ENCODE data around the gene AKR1B1. TPM values are rescaled to one million over a fixed set of nuclear protein-coding genes. Genes with fewer than 3 reads are reported as not detected.

The AKR1B1 gene
- total and polyA plus RNA-seq, 2 donors (not counting 1 experiment from before 2014, with no cell fraction given): 170 to 213 TPM

- H3K27me3 ChIP-seq (ENCODE audit: control insufficient read depth, insufficient read depth, low read length): no peaks in the 10 kb centered on the region
- H3K4me1 ChIP-seq (ENCODE audit: control insufficient read depth, extremely low read depth, insufficient read depth, low read length): peaks cover 21% of the 10 kb centered on the region
- H3K9me3 ChIP-seq (ENCODE audit: control insufficient read depth, insufficient read depth, low read depth, low read length): no peaks in the 10 kb centered on the region
- H2AFZ ChIP-seq (ENCODE audit: low read length): no peak overlapping the region
- no peak for DNase-seq (ENCODE audit: low read depth in 2 of 2)
- TF ChIP-seq CTCF (conservative IDR thresholded peaks at IDR 0.05 in 1 of 2, IDR thresholded peaks at IDR 0.05 in 1 of 2; ENCODE audit: low read depth in 1 of 2, low read length in 2 of 2) (no peak), EZH2 (IDR thresholded peaks at IDR 0.05; ENCODE audit: low read length, missing control alignments) (no peak)
- H4K20me1 ChIP-seq (ENCODE audit: control insufficient read depth, extremely low read depth, insufficient read depth, low read length): no peaks in the 10 kb centered on the region
- H3K27ac ChIP-seq (ENCODE audit: insufficient read depth, low read length): no peak overlapping the region
- no peak overlapping the region for H3K9ac ChIP-seq (ENCODE audit: insufficient read depth, low read length)
- no peak overlapping the region for H3K4me3 ChIP-seq (replicated peaks in 1 of 4; ENCODE audit: control extremely low read depth in 1 of 4, insufficient read depth in 1 of 4, low read depth in 3 of 4, low read length in 4 of 4)
- peaks cover 30% of the 10 kb centered on the region for H3K36me3 ChIP-seq (ENCODE audit: control insufficient read depth, insufficient read depth, low read length)
- no peaks in the 10 kb centered on the region for H3K79me2 ChIP-seq (ENCODE audit: control insufficient read depth, insufficient read depth, low read length)
- H3K4me2 ChIP-seq (ENCODE audit: extremely low read depth, insufficient read depth, low read length): no peak overlapping the region
Observed at GRCh38 chr7:134446923-134447322, 12.0 kb downstream of the AKR1B1 start.

- Histone ChIP-seq H3K27me3 (ENCODE audit: control insufficient read depth, insufficient read depth, low read length) (no peaks in the 10 kb centered on the region), H3K4me1 (ENCODE audit: control insufficient read depth, extremely low read depth, insufficient read depth, low read length) (peaks cover 21% of the 10 kb centered on the region), H3K9ac (ENCODE audit: insufficient read depth, low read length) (no peak overlapping the region), H3K79me2 (ENCODE audit: control insufficient read depth, insufficient read depth, low read length) (no peaks in the 10 kb centered on the region), H3K4me2 (ENCODE audit: extremely low read depth, insufficient read depth, low read length) (no peak overlapping the region), H3K9me3 (ENCODE audit: control insufficient read depth, insufficient read depth, low read depth, low read length) (no peaks in the 10 kb centered on the region), H3K4me3 (replicated peaks in 1 of 4; ENCODE audit: control extremely low read depth in 1 of 4, insufficient read depth in 1 of 4, low read depth in 3 of 4, low read length in 4 of 4) (no peak overlapping the region), H3K27ac (ENCODE audit: insufficient read depth, low read length) (no peak overlapping the region), H3K36me3 (ENCODE audit: control insufficient read depth, insufficient read depth, low read length) (peaks cover 30% of the 10 kb centered on the region), H2AFZ (ENCODE audit: low read length) (no peak overlapping the region), H4K20me1 (ENCODE audit: control insufficient read depth, extremely low read depth, insufficient read depth, low read length) (no peaks in the 10 kb centered on the region)
- TF ChIP-seq EZH2 (IDR thresholded peaks at IDR 0.05; ENCODE audit: low read length, missing control alignments) (no peak), CTCF (conservative IDR thresholded peaks at IDR 0.05 in 1 of 2, IDR thresholded peaks at IDR 0.05 in 1 of 2; ENCODE audit: low read depth in 1 of 2, low read length in 2 of 2) (no peak)
- no peak for DNase-seq (ENCODE audit: low read depth in 2 of 2)
Observed at GRCh38 chr7:134446446-134446845, 12.5 kb downstream of the AKR1B1 start.

GRCh38 chr7:134444961-134445315 is 14.0 kb downstream of the AKR1B1 start:
- Histone ChIP-seq H3K4me3 (replicated peaks in 1 of 4; ENCODE audit: control extremely low read depth in 1 of 4, insufficient read depth in 1 of 4, low read depth in 3 of 4, low read length in 4 of 4) (no peak overlapping the region), H3K27me3 (ENCODE audit: control insufficient read depth, insufficient read depth, low read length) (no peaks in the 10 kb centered on the region), H2AFZ (ENCODE audit: low read length) (no peak overlapping the region), H4K20me1 (ENCODE audit: control insufficient read depth, extremely low read depth, insufficient read depth, low read length) (no peaks in the 10 kb centered on the region), H3K4me1 (ENCODE audit: control insufficient read depth, extremely low read depth, insufficient read depth, low read length) (peaks cover 14% of the 10 kb centered on the region), H3K4me2 (ENCODE audit: extremely low read depth, insufficient read depth, low read length) (no peak overlapping the region), H3K79me2 (ENCODE audit: control insufficient read depth, insufficient read depth, low read length) (no peaks in the 10 kb centered on the region), H3K9me3 (ENCODE audit: control insufficient read depth, insufficient read depth, low read depth, low read length) (no peaks in the 10 kb centered on the region), H3K36me3 (ENCODE audit: control insufficient read depth, insufficient read depth, low read length) (peaks cover 30% of the 10 kb centered on the region), H3K27ac (ENCODE audit: insufficient read depth, low read length) (no peak overlapping the region), H3K9ac (ENCODE audit: insufficient read depth, low read length) (no peak overlapping the region)
- DNase-seq (ENCODE audit: low read depth in 2 of 2): no peak
- no peak for TF ChIP-seq CTCF (conservative IDR thresholded peaks at IDR 0.05 in 1 of 2, IDR thresholded peaks at IDR 0.05 in 1 of 2; ENCODE audit: low read depth in 1 of 2, low read length in 2 of 2)
